Large intestine (tissue), 12 donors: ENCODE results near the gene CAVIN3. TPM values are rescaled to one million over a fixed set of nuclear protein-coding genes. Genes with fewer than 3 reads are reported as not detected.

Source experiments
- DNase-seq, 2 donors: peaks; one replicate each; pipeline versions ENCODE4 v3.0.0 to v3.0.0-alpha.2; 2013
- H3K27ac ChIP-seq: one replicate; pipeline ENCODE4 v1.5.1; 2013; ENCODE audit warnings: low read length
- H3K27me3 ChIP-seq: 2 replicates; pipeline ENCODE4 v1.6.1; 2013; ENCODE audit warnings: low read length; ENCODE audit not compliant: control insufficient read depth, insufficient read depth
- H3K36me3 ChIP-seq: 2 replicates; pipeline ENCODE4 v1.6.1; 2013; ENCODE audit warnings: low read length; ENCODE audit not compliant: control insufficient read depth, insufficient read depth
- H3K4me1 ChIP-seq: one replicate; pipeline ENCODE4 v1.6.1; 2013; ENCODE audit warnings: low read length; ENCODE audit not compliant: control insufficient read depth, insufficient read depth
- H3K4me3 ChIP-seq: one replicate; pipeline ENCODE4 v1.5.1; 2013; ENCODE audit warnings: low read length
- H3K9me3 ChIP-seq: one replicate; pipeline ENCODE4 v1.6.1; 2013; ENCODE audit warnings: mild to moderate bottlenecking, low read depth, low read length, moderate library complexity; ENCODE audit not compliant: control insufficient read depth
- WGBS: methylation state at CpG from one replicate; pipeline ENCODE4 v1.1.5; 2013; ENCODE audit warnings: low lambda C conversion rate; ENCODE audit not compliant: insufficient coverage; 5-methylcytosine and 5-hydroxymethylcytosine counted together
- long read RNA-seq, 11 donors: transcript quantifications; one replicate each; lab custom pipeline, GENCODE V29; 2026
- polyA plus RNA-seq: library from polyadenylated mRNA; unstranded; fragments of 120-200 nt; gene quantifications from one replicate; pipeline ENCODE4 v1.2.1, GENCODE V29; 2013

CAVIN3 gene
- polyA plus RNA-seq: 16.4 TPM
- long read RNA-seq, donor 1, transcript CAVIN3-201 (2 exons, 1,174 nt): major isoform, 5 of 6 reads
- long read RNA-seq, donor 1, partial matches to known transcripts: 0 of 6 reads
- long read RNA-seq, donor 1, other reads (novel, unspliced or antisense): 0 of 6 reads
- long read RNA-seq, donor 2, transcript CAVIN3-201 (2 exons, 1,174 nt): major isoform, 14 of 14 reads
- long read RNA-seq, donor 2, partial matches to known transcripts: 0 of 14 reads
- long read RNA-seq, donor 2, other reads (novel, unspliced or antisense): 0 of 14 reads
- long read RNA-seq, donor 3: 0 reads
- long read RNA-seq, donor 4, partial matches to known transcripts: 0 of 2 reads
- long read RNA-seq, donor 4, other reads (novel, unspliced or antisense): 0 of 2 reads
- long read RNA-seq, donor 5, transcript CAVIN3-201 (2 exons, 1,174 nt): major isoform, 21 of 21 reads
- long read RNA-seq, donor 5, partial matches to known transcripts: 0 of 21 reads
- long read RNA-seq, donor 5, other reads (novel, unspliced or antisense): 0 of 21 reads
- long read RNA-seq, donor 6, transcript CAVIN3-201 (2 exons, 1,174 nt): major isoform, 18 of 18 reads
- long read RNA-seq, donor 6, partial matches to known transcripts: 0 of 18 reads
- long read RNA-seq, donor 6, other reads (novel, unspliced or antisense): 0 of 18 reads
- long read RNA-seq, donor 7, transcript CAVIN3-201 (2 exons, 1,174 nt): major isoform, 16 of 16 reads
- long read RNA-seq, donor 7, partial matches to known transcripts: 0 of 16 reads
- long read RNA-seq, donor 7, other reads (novel, unspliced or antisense): 0 of 16 reads
- long read RNA-seq, donor 8, transcript CAVIN3-201 (2 exons, 1,174 nt): major isoform, 18 of 18 reads
- long read RNA-seq, donor 8, partial matches to known transcripts: 0 of 18 reads
- long read RNA-seq, donor 8, other reads (novel, unspliced or antisense): 0 of 18 reads
- long read RNA-seq, donor 9, transcript CAVIN3-201 (2 exons, 1,174 nt): major isoform, 12 of 12 reads
- long read RNA-seq, donor 9, partial matches to known transcripts: 0 of 12 reads
- long read RNA-seq, donor 9, other reads (novel, unspliced or antisense): 0 of 12 reads
- long read RNA-seq, donor 10, transcript CAVIN3-201 (2 exons, 1,174 nt): major isoform, 11 of 11 reads
- long read RNA-seq, donor 10, partial matches to known transcripts: 0 of 11 reads
- long read RNA-seq, donor 10, other reads (novel, unspliced or antisense): 0 of 11 reads
- long read RNA-seq, donor 11, transcript CAVIN3-201 (2 exons, 1,174 nt): major isoform, 10 of 11 reads
- long read RNA-seq, donor 11, partial matches to known transcripts: 0 of 11 reads
- long read RNA-seq, donor 11, other reads (novel, unspliced or antisense): 0 of 11 reads

DNA sequence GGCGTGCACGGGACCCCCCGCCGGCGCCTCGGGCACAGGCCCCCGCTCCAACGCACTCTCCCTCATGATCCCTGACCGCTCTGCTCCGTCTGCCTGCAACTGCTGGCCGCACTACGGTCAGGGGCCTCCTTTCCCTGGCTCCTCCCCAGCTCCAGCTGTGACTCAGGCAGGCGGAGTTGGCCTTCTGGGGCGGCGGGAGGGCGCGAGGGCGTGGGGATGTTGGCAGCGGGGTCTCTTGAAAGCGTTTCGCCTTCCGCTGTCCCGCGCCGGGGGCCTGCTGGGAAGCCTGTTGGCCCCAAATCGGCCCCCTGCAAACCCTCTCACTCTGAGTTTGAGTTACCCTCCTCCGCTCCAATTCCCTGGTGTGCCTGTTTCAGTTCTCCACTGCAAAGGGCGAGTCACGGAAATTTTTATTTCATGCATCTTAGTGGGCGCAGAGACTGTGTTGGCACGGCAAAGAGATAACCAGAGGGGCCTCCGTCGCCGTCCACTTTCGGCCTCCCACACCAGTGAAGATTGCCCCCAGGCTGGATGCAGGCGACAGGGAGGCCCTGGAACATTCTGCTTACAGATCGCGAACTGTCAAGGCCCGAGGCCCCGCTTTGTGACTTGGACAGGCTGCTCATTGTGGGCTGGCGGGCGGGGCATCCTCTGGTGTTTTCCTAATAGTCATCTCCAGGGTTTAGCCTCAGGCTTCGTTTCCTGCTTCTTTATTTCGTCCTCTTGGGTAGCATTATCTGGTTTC lies at the start of gene CAVIN3:
Gene CAVIN3 (minus strand): TSS at position 91 of the 745 bp plus-strand sequence. CDS start 25 bp downstream, at position 66.
- peak within 1 kb of the TSS; percentile 52 for H3K4me3 ChIP-seq
- peak; percentile 53 to 84 for DNase-seq
- peaks cover 2% of the 10 kb centered on the region for H3K27me3 ChIP-seq
- 85% methylated on average over 4 of the region's 44 CpGs for WGBS
- peaks cover 4% of the 10 kb centered on the region for H3K9me3 ChIP-seq
- peak within 1 kb of the TSS; percentile 87 for H3K27ac ChIP-seq
- peaks cover 6% of the 10 kb centered on the region for H3K4me1 ChIP-seq
- no peaks in the 10 kb centered on the region for H3K36me3 ChIP-seq

GRCh38 chr11:6365659-6366058 lies 45.4 kb upstream of the CAVIN3 start:
- no peaks in the 10 kb centered on the region for H3K36me3 ChIP-seq
- no peak overlapping the region for H3K4me3 ChIP-seq
- H3K4me1 ChIP-seq: no peaks in the 10 kb centered on the region
- H3K9me3 ChIP-seq: no peaks in the 10 kb centered on the region
- DNase-seq: peak; percentile 51 to 70
- WGBS: no CpG with 5 or more reads among the region's 2 CpGs
- H3K27me3 ChIP-seq: no peaks in the 10 kb centered on the region
- H3K27ac ChIP-seq: no peak overlapping the region

DNA sequence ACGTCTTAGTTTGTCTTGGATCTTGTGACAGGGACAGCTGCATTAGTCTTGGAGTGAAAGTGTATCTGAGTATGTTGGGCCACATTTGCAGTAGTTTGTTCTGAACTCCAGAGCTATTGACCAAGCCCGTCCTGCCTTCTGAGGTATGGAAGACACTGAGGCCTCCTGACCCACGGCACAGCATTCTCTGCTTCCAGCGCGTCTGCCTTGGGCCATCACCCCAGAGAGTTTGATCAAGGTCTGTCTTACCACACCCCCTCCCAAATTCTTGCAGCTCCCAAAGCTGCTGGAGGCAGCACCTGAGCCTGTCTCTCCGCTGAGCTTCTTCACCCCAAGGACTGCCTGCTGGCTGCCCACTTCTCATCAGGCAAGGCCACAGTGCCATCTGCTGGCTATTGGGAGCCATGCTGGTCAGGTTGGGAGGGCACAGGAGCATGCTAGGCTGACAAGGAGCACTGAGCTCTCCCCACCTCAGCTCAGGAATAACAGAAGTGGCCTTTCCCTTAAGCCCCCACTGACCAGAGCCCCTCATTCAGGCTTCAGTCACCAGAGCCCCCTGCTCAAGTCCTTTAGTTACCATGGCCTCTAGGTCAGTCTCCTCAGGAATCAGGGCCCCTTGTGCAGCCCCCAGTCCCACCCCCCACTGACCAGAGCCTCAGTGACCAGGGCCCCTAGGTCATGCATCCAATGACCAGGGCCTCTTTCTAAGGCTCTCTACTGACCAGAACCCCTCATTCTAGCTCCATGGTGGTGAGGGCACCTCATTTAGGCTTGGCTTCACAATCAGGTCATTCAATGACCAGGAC lies 42.8 kb upstream of the CAVIN3 start:
- no peaks in the 10 kb centered on the region for H3K4me1 ChIP-seq
- H3K36me3 ChIP-seq: no peaks in the 10 kb centered on the region
- no peak overlapping the region for H3K27ac ChIP-seq
- H3K9me3 ChIP-seq: no peaks in the 10 kb centered on the region
- peak; percentile 58 to 74 for DNase-seq
- no peaks in the 10 kb centered on the region for H3K27me3 ChIP-seq
- WGBS: no CpG with 5 or more reads among the region's 6 CpGs
- H3K4me3 ChIP-seq: no peak overlapping the region

DNA sequence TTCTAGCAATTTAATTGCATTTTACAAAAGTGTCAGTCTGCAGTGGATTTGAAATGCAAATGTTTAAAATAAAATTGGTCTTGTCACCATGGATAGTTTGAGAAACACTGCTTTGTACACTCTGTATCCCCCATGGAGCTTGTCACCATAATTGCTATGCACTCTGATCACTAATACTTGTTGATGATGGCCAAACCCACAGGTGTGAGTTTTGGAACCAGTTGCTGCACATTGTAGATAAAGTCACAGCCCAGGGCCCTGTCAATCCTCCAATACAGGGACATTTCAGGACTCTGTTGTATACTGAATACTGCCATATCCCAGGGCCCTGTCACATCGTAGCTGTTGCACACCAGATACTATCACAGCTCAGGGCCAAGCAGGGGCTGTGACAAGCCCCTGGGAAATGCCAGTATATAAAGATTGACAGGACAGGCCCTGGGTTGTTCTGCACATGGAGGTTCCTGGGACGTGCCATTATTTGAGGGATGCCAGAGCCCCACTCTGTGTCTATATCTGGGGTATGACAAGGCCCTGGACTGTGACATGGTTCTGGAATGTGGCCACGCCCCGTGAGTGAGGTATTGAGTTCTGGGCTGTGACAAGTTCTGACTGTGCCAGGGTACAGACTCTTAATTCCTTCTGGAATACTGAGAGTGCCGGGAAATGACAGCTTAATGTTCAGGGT lies 42.0 kb upstream of the CAVIN3 start:
- WGBS: no CpG with 5 or more reads among the region's 5 CpGs
- no peak for DNase-seq
- H3K36me3 ChIP-seq: no peaks in the 10 kb centered on the region
- no peak overlapping the region for H3K4me3 ChIP-seq
- no peaks in the 10 kb centered on the region for H3K4me1 ChIP-seq
- H3K9me3 ChIP-seq: no peaks in the 10 kb centered on the region
- no peak overlapping the region for H3K27ac ChIP-seq
- no peaks in the 10 kb centered on the region for H3K27me3 ChIP-seq

DNA sequence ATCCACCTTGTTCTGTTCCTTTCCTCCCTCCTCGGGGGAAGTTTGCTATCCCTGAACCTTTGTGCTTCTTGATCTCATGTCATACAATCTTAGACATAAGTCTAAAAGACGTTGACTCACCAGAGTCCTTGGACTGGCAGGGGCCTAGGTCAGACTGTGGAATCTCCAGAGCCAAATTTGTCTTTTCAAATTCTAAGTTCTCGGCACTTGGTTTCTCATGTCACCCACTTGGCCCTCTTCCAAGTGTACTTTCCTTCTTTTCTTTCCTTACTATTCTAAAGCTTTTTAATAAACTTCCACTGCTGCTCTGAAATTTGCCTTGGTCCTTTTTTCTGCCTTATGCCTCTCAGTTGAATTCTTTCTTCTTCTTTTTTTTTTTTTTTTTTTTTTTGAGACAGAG lies 39.9 kb upstream of the CAVIN3 start:
- Histone ChIP-seq H3K9me3 (no peaks in the 10 kb centered on the region), H3K4me3 (no peak overlapping the region), H3K27me3 (no peaks in the 10 kb centered on the region), H3K36me3 (no peaks in the 10 kb centered on the region), H3K4me1 (peaks cover 1% of the 10 kb centered on the region), H3K27ac (no peak overlapping the region)
- no peak for DNase-seq
- no CpG with 5 or more reads among the region's 3 CpGs for WGBS

GRCh38 chr11:6357222-6357621 lies 36.9 kb upstream of the CAVIN3 start:
- H3K4me1 ChIP-seq: peaks cover 19% of the 10 kb centered on the region
- H3K36me3 ChIP-seq: no peaks in the 10 kb centered on the region
- H3K4me3 ChIP-seq: no peak overlapping the region
- H3K27ac ChIP-seq: no peak overlapping the region
- no peaks in the 10 kb centered on the region for H3K27me3 ChIP-seq
- no CpG with 5 or more reads among the region's 9 CpGs for WGBS
- no peaks in the 10 kb centered on the region for H3K9me3 ChIP-seq
- no peak for DNase-seq

DNA sequence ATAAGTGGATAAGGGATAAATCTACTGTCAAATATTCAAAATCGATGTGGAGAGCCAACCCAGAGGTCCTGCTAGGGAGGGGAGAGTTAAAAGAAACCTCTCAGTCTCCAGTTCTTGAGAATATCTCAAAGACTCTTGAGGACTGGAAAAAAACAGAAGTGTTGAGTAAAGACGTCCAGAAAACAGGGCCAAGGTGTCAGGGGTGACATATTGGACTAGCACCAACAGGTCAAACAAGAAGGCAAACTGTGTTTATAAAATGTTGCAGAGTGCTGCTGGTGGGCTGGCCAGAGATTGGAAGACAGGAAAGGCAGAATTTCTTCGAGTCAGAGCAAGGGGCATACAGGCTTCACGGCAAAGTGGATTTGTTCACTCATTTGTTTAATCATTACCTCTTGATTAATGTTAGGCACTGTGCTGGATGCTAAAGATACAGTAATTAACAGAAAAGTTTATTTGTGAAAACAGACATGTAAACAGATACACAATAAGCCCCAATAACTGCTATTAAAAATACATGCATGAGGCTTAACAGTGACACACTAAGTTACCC lies 36.3 kb upstream of the CAVIN3 start:
- WGBS: 71% methylated on average over 1 of the region's 4 CpGs

DNA sequence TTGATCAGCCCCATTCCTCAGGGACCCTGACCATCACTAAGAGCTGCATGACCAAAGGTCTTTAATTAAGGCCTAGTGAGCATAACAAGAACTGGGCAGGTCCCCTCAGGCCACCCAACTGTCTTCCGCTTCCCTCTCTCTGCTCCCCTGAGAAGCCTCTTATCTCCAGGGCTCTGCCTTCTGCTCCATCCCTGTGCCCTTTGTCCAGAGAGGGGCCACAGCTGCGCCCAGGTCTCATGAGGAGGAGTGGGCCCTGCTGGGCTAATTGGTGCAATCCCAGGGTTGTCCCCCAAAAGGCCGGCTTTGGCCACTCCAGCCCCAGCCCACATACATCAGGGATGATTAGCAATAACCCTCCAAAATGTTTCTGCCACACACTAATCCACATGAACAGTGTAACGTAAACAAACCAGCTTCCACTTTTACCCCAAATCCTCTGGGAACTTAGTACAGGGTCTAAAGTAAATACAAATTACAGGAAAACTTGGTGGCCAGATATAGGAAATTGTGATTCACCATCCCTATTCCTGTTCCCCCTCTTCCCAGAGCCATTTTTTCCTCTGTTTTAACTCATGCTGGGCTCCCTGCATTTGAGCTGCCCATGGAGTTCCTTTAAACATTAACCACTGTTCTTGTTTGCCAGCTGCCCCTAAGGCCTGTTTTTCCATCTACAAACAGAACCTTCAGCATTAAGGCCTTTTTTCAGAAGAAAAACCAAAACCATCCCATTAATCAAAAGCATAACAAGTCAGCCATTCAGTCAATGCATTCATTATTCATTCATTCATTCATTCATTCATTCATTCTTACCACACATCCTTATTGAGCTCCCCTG lies 34.6 kb upstream of the CAVIN3 start:
- no peaks in the 10 kb centered on the region for H3K36me3 ChIP-seq
- H3K4me3 ChIP-seq: no peak overlapping the region
- peak in 1 of 2 donors; percentile 44 for DNase-seq
- no CpG with 5 or more reads among the region's 4 CpGs for WGBS
- H3K4me1 ChIP-seq: peaks cover 19% of the 10 kb centered on the region
- peak overlapping the region; percentile 1 for H3K27ac ChIP-seq
- no peaks in the 10 kb centered on the region for H3K27me3 ChIP-seq
- no peaks in the 10 kb centered on the region for H3K9me3 ChIP-seq

More for the DNA sequence above, 36.3 kb upstream of the CAVIN3 start:
- H3K36me3 ChIP-seq: no peaks in the 10 kb centered on the region
- DNase-seq: no peak
- H3K4me1 ChIP-seq: peaks cover 19% of the 10 kb centered on the region
- H3K27ac ChIP-seq: no peak overlapping the region
- no peaks in the 10 kb centered on the region for H3K27me3 ChIP-seq
- H3K9me3 ChIP-seq: no peaks in the 10 kb centered on the region
- no peak overlapping the region for H3K4me3 ChIP-seq
